Mesenchymal stem cell (in vitro differentiated cells and primary cell): ENCODE measurements around the gene TIMP2.

ENCODE experiments used
- DNase-seq: peaks from one replicate; pipeline ENCODE4 v3.0.0-alpha.2; 2013
- H2AFZ ChIP-seq: one replicate; pipeline ENCODE4 v1.6.1; 2013; ENCODE audit warnings: low read depth, mild to moderate bottlenecking, control low read depth, inconsistent platforms, low read length, moderate library complexity
- H2AK5ac ChIP-seq: 2 replicates; pipeline ENCODE4 v1.6.1; 2013; ENCODE audit warnings: low read length, moderate library complexity, mild to moderate bottlenecking, inconsistent platforms; ENCODE audit not compliant: severe bottlenecking
- H2BK120ac ChIP-seq: one replicate; pipeline ENCODE4 v1.6.1; 2013; ENCODE audit warnings: low read depth, mild to moderate bottlenecking, inconsistent platforms, low read length, moderate library complexity
- H2BK12ac ChIP-seq, 2 experiments: one replicate each; pipeline ENCODE4 v1.6.1; 2013; ENCODE audit warnings: inconsistent platforms in 2 of 2, low read length in 2 of 2, mild to moderate bottlenecking in 2 of 2, moderate library complexity in 2 of 2, control low read depth in 1 of 2
- H2BK15ac ChIP-seq: one replicate; pipeline ENCODE4 v1.6.1; 2013; ENCODE audit warnings: mild to moderate bottlenecking, low read depth, inconsistent platforms; ENCODE audit not compliant: poor library complexity, severe bottlenecking
- H2BK5ac ChIP-seq: 2 replicates; pipeline ENCODE4 v1.6.1; 2013; ENCODE audit warnings: low read depth, mild to moderate bottlenecking, low read length, control low read depth, inconsistent platforms; ENCODE audit not compliant: poor library complexity, severe bottlenecking
- H3K14ac ChIP-seq, 2 experiments: one replicate each; pipeline ENCODE4 v1.6.1; 2013; ENCODE audit warnings: inconsistent platforms in 2 of 2, low read length in 2 of 2, control low read depth in 1 of 2, mild to moderate bottlenecking in 1 of 2, moderate library complexity in 1 of 2
- H3K18ac ChIP-seq, 2 experiments: one replicate each; pipeline ENCODE4 v1.6.1; 2013; ENCODE audit warnings: inconsistent platforms in 2 of 2, low read length in 2 of 2, control low read depth in 1 of 2, low read depth in 1 of 2, mild to moderate bottlenecking in 1 of 2
- H3K23ac ChIP-seq, 2 experiments: one replicate each; pipeline ENCODE4 v1.6.1; 2013; ENCODE audit warnings: inconsistent platforms in 2 of 2, low read length in 2 of 2, mild to moderate bottlenecking in 2 of 2, moderate library complexity in 2 of 2, control low read depth in 1 of 2
- H3K27ac ChIP-seq: 2 replicates; pipeline ENCODE4 v1.5.1; 2013; ENCODE audit warnings: mild to moderate bottlenecking, moderate library complexity, low read length, control low read depth, inconsistent platforms; ENCODE audit not compliant: poor library complexity, severe bottlenecking
- H3K27me3 ChIP-seq, 2 experiments: 2 replicates each; pipeline versions ENCODE4 v1.6.1 to v1.7.0; 2013; ENCODE audit warnings: low read length in 2 of 2, mild to moderate bottlenecking in 2 of 2, moderate library complexity in 2 of 2, control low read depth in 1 of 2, inconsistent platforms in 1 of 2; ENCODE audit not compliant: control insufficient read depth in 1 of 2, insufficient read depth in 1 of 2
- H3K36me3 ChIP-seq, 2 experiments: 2 replicates each; pipeline versions ENCODE4 v1.6.1 to v1.7.0; 2013; ENCODE audit warnings: low read length in 2 of 2, control low read depth in 1 of 2, inconsistent platforms in 1 of 2, low read depth in 1 of 2, mild to moderate bottlenecking in 1 of 2; ENCODE audit not compliant: insufficient read depth in 2 of 2, control insufficient read depth in 1 of 2
- H3K4ac ChIP-seq, 2 experiments: one replicate each; pipeline ENCODE4 v1.6.1; 2013; ENCODE audit warnings: inconsistent platforms in 2 of 2, low read length in 2 of 2, mild to moderate bottlenecking in 2 of 2, moderate library complexity in 2 of 2, control low read depth in 1 of 2, low read depth in 1 of 2
- H3K4me1 ChIP-seq: 2 replicates; pipeline ENCODE4 v1.6.1; 2013; ENCODE audit warnings: low read depth, low read length, control low read depth; ENCODE audit not compliant: control insufficient read depth, insufficient read depth
- H3K4me2 ChIP-seq: 2 replicates; pipeline ENCODE4 v1.6.1; 2013; ENCODE audit warnings: low read length, mild to moderate bottlenecking, inconsistent platforms; ENCODE audit not compliant: poor library complexity, severe bottlenecking
- H3K4me3 ChIP-seq, 2 experiments: 2 replicates each; pipeline versions ENCODE4 v1.5.1 to v1.7.0; 2013; ENCODE audit warnings: low read length in 2 of 2, mild to moderate bottlenecking in 2 of 2, control low read depth in 1 of 2, low read depth in 1 of 2; ENCODE audit not compliant: insufficient read depth in 1 of 2
- H3K79me1 ChIP-seq: replicated peaks from 2 replicates; pipeline ENCODE4 v1.6.1; 2013; ENCODE audit warnings: mild to moderate bottlenecking, control low read depth, low read length, inconsistent platforms; ENCODE audit not compliant: poor library complexity, severe bottlenecking
- H3K9ac ChIP-seq: 2 replicates; pipeline ENCODE4 v1.7.0; 2013; ENCODE audit warnings: mild to moderate bottlenecking, low read length, moderate library complexity
- H3K9me3 ChIP-seq: 2 replicates; pipeline ENCODE4 v1.7.0; 2013; ENCODE audit warnings: mild to moderate bottlenecking, low read length; ENCODE audit not compliant: control insufficient read depth
- H4K8ac ChIP-seq: one replicate; pipeline ENCODE4 v1.6.1; 2013; ENCODE audit warnings: inconsistent platforms, mild to moderate bottlenecking, low read length, moderate library complexity
- H4K91ac ChIP-seq: one replicate; pipeline ENCODE4 v1.6.1; 2013; ENCODE audit warnings: mild to moderate bottlenecking, low read length, inconsistent platforms
- WGBS: methylation state at CpG from one replicate; pipeline ENCODE4 v1.1.7; 2013; ENCODE audit warnings: mixed read lengths; 5-methylcytosine and 5-hydroxymethylcytosine counted together

TIMP2 gene

DNA sequence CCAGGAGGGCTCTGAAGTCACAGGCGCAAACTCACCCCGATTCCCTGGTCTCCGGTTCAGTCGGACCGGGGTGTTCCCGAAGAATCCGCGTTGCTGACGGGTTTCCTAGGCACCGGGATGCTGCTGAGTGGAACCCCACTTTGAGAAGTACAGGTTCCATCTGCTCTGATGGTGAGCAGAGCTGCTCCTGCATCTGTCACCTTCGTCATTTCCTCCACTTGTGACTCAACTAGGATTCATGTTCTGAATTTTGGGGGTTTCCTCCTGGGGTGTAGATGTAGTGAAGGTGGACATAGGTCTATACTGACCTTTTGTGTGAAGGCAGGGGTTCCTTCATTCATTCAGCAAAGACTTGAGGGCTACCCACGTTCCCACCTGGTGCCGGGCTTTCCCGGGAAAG is 29.5 kb upstream of the TIMP2 start:
- Histone ChIP-seq H2BK12ac (no peak overlapping the region), H3K27me3 (no peaks in the 10 kb centered on the region), H3K79me1 (no peaks in the 10 kb centered on the region), H3K4me3 (no peak overlapping the region), H3K4me1 (peaks cover 10% of the 10 kb centered on the region), H2BK120ac (no peak overlapping the region), H4K8ac (no peak overlapping the region), H3K9me3 (peaks cover 20% of the 10 kb centered on the region), H3K36me3 (no peaks in the 10 kb centered on the region), H3K9ac (no peak overlapping the region), H3K23ac (no peak overlapping the region), H2BK5ac (no peak overlapping the region), H2BK15ac (no peak overlapping the region), H3K18ac (no peak overlapping the region), H4K91ac (no peak overlapping the region), H2AFZ (no peak overlapping the region), H2AK5ac (no peak overlapping the region), H3K14ac (no peak overlapping the region), H3K4ac (no peak overlapping the region), H3K4me2 (no peak overlapping the region), H3K27ac (no peak overlapping the region)
- no peak for DNase-seq
- 96% methylated on average over 13 of the region's 14 CpGs for whole genome bisulfite sequencing

DNA sequence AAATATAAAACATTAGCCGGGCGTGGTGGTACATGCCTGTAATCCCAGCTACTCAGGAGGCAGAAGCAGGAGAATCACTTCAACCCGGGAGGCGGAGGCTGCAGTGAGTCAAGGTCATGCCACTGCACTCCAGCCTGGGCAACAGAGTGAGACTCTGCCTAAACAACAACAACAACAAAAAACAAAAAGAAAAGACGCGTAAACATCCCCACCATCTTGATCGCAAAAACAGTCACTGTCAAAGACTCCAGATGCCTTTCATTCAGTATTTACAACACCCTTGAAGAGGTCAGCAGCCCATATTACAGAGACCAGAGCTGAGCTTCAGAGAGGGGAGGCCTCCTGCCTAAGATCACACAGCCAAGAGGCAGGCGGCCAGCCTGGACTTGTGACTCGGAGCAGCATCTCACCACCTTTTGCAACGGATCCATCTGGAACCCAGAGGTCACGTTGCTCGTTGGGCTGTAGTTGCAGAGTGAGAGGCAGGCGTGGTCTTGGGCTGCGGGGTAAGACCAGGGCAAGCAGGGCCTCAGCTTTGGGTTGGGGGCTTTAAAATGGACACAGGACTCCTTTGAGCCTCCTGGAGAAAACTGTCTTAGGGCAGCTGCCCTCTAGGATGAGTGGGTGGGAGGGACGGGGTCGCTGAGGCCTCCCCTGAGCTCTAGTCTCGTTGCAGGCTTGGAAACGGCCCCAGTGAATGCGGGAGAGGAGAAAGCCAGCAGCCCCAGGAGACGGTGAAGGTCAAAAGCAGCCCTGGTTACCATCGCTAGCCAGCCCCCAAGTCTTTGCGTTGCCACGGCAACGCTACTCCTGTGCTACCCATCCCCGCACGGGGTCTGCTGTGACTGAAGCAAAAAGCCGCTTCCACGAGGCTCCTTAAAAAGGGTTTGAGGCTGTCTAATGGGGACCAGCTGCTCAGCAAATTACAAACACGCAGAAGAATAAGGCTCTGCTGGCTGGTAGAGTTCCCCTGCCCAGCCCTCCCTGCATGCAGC is 28.5 kb upstream of the TIMP2 start:
- H4K8ac ChIP-seq = peak overlapping the region; percentile 35
- H2BK12ac ChIP-seq = peak overlapping the region; percentile 28 to 29
- no peak overlapping the region for H3K4me3 ChIP-seq
- H3K4me2 ChIP-seq = no peak overlapping the region
- H3K14ac ChIP-seq = no peak overlapping the region
- 75% methylated on average over 29 of the region's 29 CpGs for WGBS
- H3K79me1 ChIP-seq = no peaks in the 10 kb centered on the region
- H3K9ac ChIP-seq = peak overlapping the region; percentile 15
- no peak overlapping the region for H3K27ac ChIP-seq
- no peaks in the 10 kb centered on the region for H3K27me3 ChIP-seq
- peaks cover 20% of the 10 kb centered on the region for H3K9me3 ChIP-seq
- H2BK5ac ChIP-seq = no peak overlapping the region
- peak overlapping the region; percentile 71 for H4K91ac ChIP-seq
- H2BK15ac ChIP-seq = no peak overlapping the region
- no peak for DNase-seq
- peak overlapping the region in 1 of 2 experiments; percentile 71 for H3K18ac ChIP-seq
- no peaks in the 10 kb centered on the region for H3K36me3 ChIP-seq
- no peak overlapping the region for H2AK5ac ChIP-seq
- H3K4ac ChIP-seq = peak overlapping the region in 1 of 2 experiments; percentile 29
- H3K23ac ChIP-seq = no peak overlapping the region
- H3K4me1 ChIP-seq = peaks cover 10% of the 10 kb centered on the region
- no peak overlapping the region for H2AFZ ChIP-seq
- no peak overlapping the region for H2BK120ac ChIP-seq

DNA sequence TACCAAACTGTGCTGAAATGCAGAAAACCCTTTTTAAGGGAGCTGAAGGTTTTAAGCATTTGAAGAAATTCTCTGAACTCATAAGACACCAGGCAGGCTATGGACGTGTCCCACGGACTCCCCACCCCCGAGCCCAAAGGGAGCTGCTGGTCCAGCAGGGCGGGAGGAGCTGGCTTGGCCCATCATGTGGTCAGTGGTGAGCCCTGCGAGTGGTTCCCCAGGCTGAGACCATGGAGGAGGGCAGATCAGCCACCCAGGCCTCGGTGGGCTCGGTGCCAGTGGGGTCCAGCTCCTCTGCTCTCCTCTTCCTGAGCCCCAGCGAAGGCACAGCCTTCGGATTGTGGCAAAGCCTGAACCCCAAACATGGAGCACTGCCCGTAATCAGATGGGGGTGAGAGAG is 27.5 kb upstream of the TIMP2 start:
- no peak overlapping the region for H2AFZ ChIP-seq
- H3K27ac ChIP-seq = no peak overlapping the region
- no peak overlapping the region for H3K23ac ChIP-seq
- no peak overlapping the region for H3K4me2 ChIP-seq
- H3K36me3 ChIP-seq = no peaks in the 10 kb centered on the region
- peak overlapping the region; percentile 75 for H2AK5ac ChIP-seq
- H3K14ac ChIP-seq = peak overlapping the region in 1 of 2 experiments; percentile 14
- no peaks in the 10 kb centered on the region for H3K79me1 ChIP-seq
- peak overlapping the region; percentile 27 to 59 for H3K4ac ChIP-seq
- H3K9me3 ChIP-seq = peaks cover 20% of the 10 kb centered on the region
- H2BK15ac ChIP-seq = peak overlapping the region; percentile 1
- peak overlapping the region; percentile 76 for H4K8ac ChIP-seq
- H2BK5ac ChIP-seq = no peak overlapping the region
- no peak overlapping the region for H3K4me3 ChIP-seq
- peak overlapping the region; percentile 58 for H3K9ac ChIP-seq
- H3K4me1 ChIP-seq = peaks cover 9% of the 10 kb centered on the region
- WGBS = 95% methylated on average over 10 of the region's 10 CpGs
- DNase-seq = no peak
- H3K27me3 ChIP-seq = no peaks in the 10 kb centered on the region
- H2BK120ac ChIP-seq = peak overlapping the region; percentile 89
- H2BK12ac ChIP-seq = peak overlapping the region; percentile 44 to 97
- peak overlapping the region; percentile 60 for H4K91ac ChIP-seq
- peak overlapping the region; percentile 62 to 86 for H3K18ac ChIP-seq

DNA sequence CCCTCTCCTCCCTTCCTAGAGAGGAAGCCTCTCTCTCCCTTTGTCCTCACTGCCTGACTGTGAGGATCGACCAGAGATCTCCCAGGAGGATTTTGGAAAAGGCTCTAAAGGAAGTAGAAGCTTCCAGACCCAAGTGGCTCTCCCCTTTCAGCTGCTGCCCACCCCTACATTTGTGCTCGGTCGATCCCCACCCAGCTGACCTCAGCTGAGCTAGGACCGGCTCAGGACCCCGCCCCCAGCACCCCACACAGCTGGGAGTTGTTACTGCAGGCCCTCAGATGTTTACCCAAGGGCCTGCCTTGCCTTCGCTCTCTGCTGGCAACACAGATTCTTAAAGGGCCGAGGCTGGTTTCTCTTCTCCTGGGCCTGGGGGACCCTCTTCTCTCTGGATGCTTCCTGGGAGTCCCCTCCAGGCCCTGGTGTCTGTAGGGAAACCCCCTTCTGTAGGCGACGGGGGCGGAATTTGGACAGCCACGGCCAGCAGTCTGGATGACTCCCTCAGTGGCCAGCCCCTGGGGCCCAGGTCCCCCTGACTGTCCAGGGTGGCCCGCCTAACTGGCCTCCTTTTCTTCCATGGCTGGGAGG is 26.9 kb upstream of the TIMP2 start:
- Histone ChIP-seq H3K79me1 (no peaks in the 10 kb centered on the region), H3K23ac (peak overlapping the region in 1 of 2 experiments; percentile 29), H2BK120ac (peak overlapping the region; percentile 89), H3K9ac (peak overlapping the region; percentile 58), H3K36me3 (no peaks in the 10 kb centered on the region), H3K4ac (peak overlapping the region; percentile 59 to 70), H2BK12ac (peak overlapping the region in 1 of 2 experiments; percentile 78), H3K9me3 (peaks cover 20% of the 10 kb centered on the region), H4K8ac (peak overlapping the region; percentile 76), H3K27ac (no peak overlapping the region), H2BK5ac (no peak overlapping the region), H3K4me3 (no peak overlapping the region), H3K18ac (peak overlapping the region; percentile 76 to 86), H3K4me2 (no peak overlapping the region), H3K27me3 (no peaks in the 10 kb centered on the region), H3K4me1 (peaks cover 15% of the 10 kb centered on the region), H2AK5ac (peak overlapping the region; percentile 75), H2AFZ (peak overlapping the region; percentile 63), H2BK15ac (no peak overlapping the region), H3K14ac (peak overlapping the region in 1 of 2 experiments; percentile 63), H4K91ac (peak overlapping the region; percentile 76)
- peak; percentile 49 for DNase-seq
- WGBS = 57% methylated on average over 12 of the region's 12 CpGs
